NOMO-1 treated with dmso at 0.1 percent for 144 hours (cell line): Measurements from ENCODE around the gene NUP54.

Experiments used
- DNase-seq: peaks from one replicate; lab custom pipeline; 2025; ENCODE audit not compliant: unreplicated experiment; lab: John Stamatoyannopoulos, UW

NUP54 gene

GRCh38 chr4:76147454-76148141 is 599 bp downstream of the NUP54 start:
- peak; percentile 26 for DNase-seq

- no peak for DNase-seq
Measured at GRCh38 chr4:76144546-76144945, 3.7 kb downstream of the NUP54 start.

GRCh38 chr4:76141241-76141640 is 7.0 kb downstream of the NUP54 start:
- no peak for DNase-seq

- no peak for DNase-seq
Measured at GRCh38 chr4:76127754-76128153, 20.4 kb downstream of the NUP54 start.

GRCh38 chr4:76125816-76126215 is 22.4 kb downstream of the NUP54 start:
- DNase-seq, result no peak

GRCh38 chr4:76120199-76120598 is 28.0 kb downstream of the NUP54 start:
- no peak for DNase-seq

GRCh38 chr4:76117536-76117935 is 30.7 kb downstream of the NUP54 start:
- no peak for DNase-seq

GRCh38 chr4:76116821-76117220 is 31.4 kb downstream of the NUP54 start:
- DNase-seq, result no peak

GRCh38 chr4:76108467-76109181 is 39.6 kb downstream of the NUP54 start:
- DNase-seq, result peak; percentile 39

GRCh38 chr4:76106442-76106841 is 41.8 kb downstream of the NUP54 start:
- DNase-seq, result no peak

GRCh38 chr4:76105652-76106051 is 42.5 kb downstream of the NUP54 start:
- DNase-seq, result no peak

- DNase-seq, result no peak
Measured at GRCh38 chr4:76096076-76096475, 52.1 kb downstream of the NUP54 start.

- no peak for DNase-seq
Measured at GRCh38 chr4:76095568-76095967, 52.6 kb downstream of the NUP54 start.

- DNase-seq, result no peak
Measured at GRCh38 chr4:76091052-76091451, 57.1 kb downstream of the NUP54 start.

- DNase-seq, result peak; percentile 90
Measured at GRCh38 chr4:76090241-76090691, 57.9 kb downstream of the NUP54 start.

GRCh38 chr4:76088719-76089118 is 59.5 kb downstream of the NUP54 start:
- DNase-seq, result no peak

- peak; percentile 54 for DNase-seq
Measured at GRCh38 chr4:76087007-76087769, 61.0 kb downstream of the NUP54 start.

GRCh38 chr4:76084542-76084941 is 63.7 kb downstream of the NUP54 start:
- no peak for DNase-seq

GRCh38 chr4:76083386-76083988 is 64.7 kb downstream of the NUP54 start:
- no peak for DNase-seq

GRCh38 chr4:76078033-76078613 is 70.1 kb downstream of the NUP54 start:
- no peak for DNase-seq

GRCh38 chr4:76074993-76075600 is 73.1 kb downstream of the NUP54 start:
- DNase-seq, result no peak
